Neural crest cell (in vitro differentiated cells): Measurements from ENCODE around the gene TRPM3. TPM values are rescaled to one million over a fixed set of nuclear protein-coding genes. Genes with fewer than 3 reads are reported as not detected.
"Not testable (repeated sequence)": the region's sequence is repeated elsewhere in the genome, so short reads cannot be mapped to it uniquely, and the experiment has no call there.

Experiments
- DNase-seq: peaks from one replicate; pipeline ENCODE4 v3.0.0; 2021; ENCODE audit warnings: low read depth, mixed read lengths, low spot score
- H3K27ac Mint-ChIP-seq: one replicate; pipeline ENCODE4 v1.8.0; 2021; ENCODE audit warnings: mild to moderate bottlenecking, mixed read lengths; ENCODE audit not compliant: unreplicated experiment
- H3K27me3 Mint-ChIP-seq: 2 replicates; pipeline ENCODE4 v1.8.0; 2021; ENCODE audit warnings: low read depth, mild to moderate bottlenecking, mixed read lengths
- H3K36me3 Mint-ChIP-seq: 2 replicates; pipeline ENCODE4 v1.8.0; 2021; ENCODE audit warnings: low read depth, mild to moderate bottlenecking, mixed read lengths
- H3K4me1 Mint-ChIP-seq: 2 replicates; pipeline ENCODE4 v1.8.0; 2021; ENCODE audit warnings: mixed read lengths
- H3K4me3 Mint-ChIP-seq: one replicate; pipeline ENCODE4 v1.8.0; 2021; ENCODE audit warnings: mild to moderate bottlenecking, mixed read lengths
- H3K9me3 Mint-ChIP-seq: 2 replicates; pipeline ENCODE4 v1.8.0; 2021; ENCODE audit warnings: mixed read lengths
- total RNA-seq: library from RNA; stranded (reverse); gene quantifications from 2 replicates; pipeline ENCODE4 v1.2.1, GENCODE V29; 2021
- TF ChIP-seq, protein P1 (sequence below): fragments of 200-600 bp; sonication (generic); conservative IDR thresholded peaks from 2 replicates; pipeline ENCODE4 v1.5.0; 2021; ENCODE audit warnings: antibody characterized with exemption, mild to moderate bottlenecking

Gene TRPM3
- total RNA-seq, 1 donor from 2014 or later, result 1.4 TPM

DNA sequence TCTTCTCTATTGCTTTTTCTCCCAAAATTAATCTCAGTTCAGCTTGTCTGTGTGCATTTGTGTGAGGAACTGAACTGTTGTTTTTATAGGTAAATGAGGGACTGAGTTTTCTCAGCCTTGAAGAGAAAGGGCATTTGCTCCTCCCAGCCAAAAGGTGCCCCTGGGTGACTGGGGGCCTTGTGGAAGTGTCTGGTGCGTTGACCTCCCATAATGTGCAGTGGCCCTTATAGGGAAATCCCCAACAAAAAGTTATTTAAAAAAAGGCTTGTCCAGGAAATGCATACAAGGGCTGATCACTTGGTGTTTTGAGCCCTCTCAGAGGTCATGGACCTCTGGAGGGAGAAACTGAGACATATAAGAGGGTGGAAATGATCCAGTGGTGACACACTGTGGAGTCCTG lies 467.3 kb downstream of the TRPM3 start:
- no peaks in the 10 kb centered on the region for H3K27me3 Mint-ChIP-seq
- H3K27ac Mint-ChIP-seq, result peak overlapping the region; percentile 35
- peaks cover 10% of the 10 kb centered on the region for H3K36me3 Mint-ChIP-seq
- DNase-seq, result no peak
- no peak overlapping the region for H3K4me3 Mint-ChIP-seq
- TF ChIP-seq, protein P1, sequence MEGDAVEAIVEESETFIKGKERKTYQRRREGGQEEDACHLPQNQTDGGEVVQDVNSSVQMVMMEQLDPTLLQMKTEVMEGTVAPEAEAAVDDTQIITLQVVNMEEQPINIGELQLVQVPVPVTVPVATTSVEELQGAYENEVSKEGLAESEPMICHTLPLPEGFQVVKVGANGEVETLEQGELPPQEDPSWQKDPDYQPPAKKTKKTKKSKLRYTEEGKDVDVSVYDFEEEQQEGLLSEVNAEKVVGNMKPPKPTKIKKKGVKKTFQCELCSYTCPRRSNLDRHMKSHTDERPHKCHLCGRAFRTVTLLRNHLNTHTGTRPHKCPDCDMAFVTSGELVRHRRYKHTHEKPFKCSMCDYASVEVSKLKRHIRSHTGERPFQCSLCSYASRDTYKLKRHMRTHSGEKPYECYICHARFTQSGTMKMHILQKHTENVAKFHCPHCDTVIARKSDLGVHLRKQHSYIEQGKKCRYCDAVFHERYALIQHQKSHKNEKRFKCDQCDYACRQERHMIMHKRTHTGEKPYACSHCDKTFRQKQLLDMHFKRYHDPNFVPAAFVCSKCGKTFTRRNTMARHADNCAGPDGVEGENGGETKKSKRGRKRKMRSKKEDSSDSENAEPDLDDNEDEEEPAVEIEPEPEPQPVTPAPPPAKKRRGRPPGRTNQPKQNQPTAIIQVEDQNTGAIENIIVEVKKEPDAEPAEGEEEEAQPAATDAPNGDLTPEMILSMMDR, result no peak
- peaks cover 8% of the 10 kb centered on the region for H3K4me1 Mint-ChIP-seq
- H3K9me3 Mint-ChIP-seq, result peaks cover 8% of the 10 kb centered on the region

DNA sequence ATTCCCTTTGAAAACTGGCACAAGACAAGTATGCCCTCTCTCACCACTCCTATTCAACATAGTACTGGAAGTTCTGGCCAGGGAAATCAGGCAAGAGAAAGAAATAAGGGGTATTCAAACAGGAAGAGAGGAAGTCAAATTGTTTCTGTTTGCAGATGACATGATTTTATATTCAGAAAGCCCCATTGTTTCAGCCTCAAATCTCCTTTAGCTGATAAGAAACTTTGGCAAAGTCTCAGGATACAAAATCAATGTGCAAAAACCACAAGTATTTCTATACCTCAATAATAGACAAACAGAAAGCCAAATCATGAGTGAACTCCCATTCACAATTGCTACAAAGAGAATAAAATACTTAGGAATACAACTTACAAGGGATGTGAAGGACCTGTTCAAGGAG lies 476.8 kb downstream of the TRPM3 start:
- H3K27me3 Mint-ChIP-seq, DNase-seq, H3K4me3 Mint-ChIP-seq, H3K27ac Mint-ChIP-seq, H3K36me3 Mint-ChIP-seq, H3K9me3 Mint-ChIP-seq, H3K4me1 Mint-ChIP-seq: not testable (repeated sequence)

DNA sequence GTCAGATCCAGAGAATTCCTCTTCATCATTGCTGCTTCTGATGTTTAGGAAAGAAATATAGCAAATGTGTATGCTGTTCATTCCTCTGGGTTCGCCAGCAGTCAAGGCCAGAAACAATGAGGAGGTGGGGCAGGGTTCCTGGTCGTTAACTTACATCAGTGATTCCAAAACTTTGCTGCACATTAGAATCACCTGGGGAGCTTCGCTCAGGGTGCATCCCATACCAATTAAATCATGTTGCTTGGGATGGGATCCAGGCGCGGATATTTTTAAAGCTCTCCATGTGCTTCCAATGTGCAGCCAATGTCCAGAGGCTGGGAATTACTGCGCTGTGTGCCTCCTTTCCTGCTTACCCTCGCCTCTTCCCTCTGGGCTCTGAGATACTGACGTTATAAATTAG lies 479.1 kb downstream of the TRPM3 start:
- H3K27ac Mint-ChIP-seq, result no peak overlapping the region

DNA sequence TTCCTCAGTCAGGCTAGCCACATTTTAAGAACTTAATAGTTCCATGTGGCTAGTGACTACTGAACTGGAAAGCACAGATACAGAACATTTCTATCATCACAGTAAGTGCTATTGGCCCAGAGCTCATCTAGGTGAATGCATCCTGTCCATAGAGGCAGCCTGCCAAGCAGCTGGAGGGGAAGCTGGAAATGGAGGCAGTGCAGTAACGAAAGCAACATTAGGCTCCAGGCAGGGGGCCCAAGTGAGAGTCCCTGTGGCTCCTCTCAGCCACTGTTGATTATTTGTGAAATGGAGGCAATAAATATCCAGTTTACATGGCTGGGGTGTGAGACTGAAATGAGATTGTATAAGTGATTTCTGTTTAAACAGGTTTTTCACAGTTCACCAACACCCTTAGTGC lies 479.8 kb downstream of the TRPM3 start:
- TF ChIP-seq, protein P1, result no peak
- H3K36me3 Mint-ChIP-seq, result no peaks in the 10 kb centered on the region
- no peaks in the 10 kb centered on the region for H3K27me3 Mint-ChIP-seq
- no peak for DNase-seq
- no peaks in the 10 kb centered on the region for H3K9me3 Mint-ChIP-seq
- H3K4me3 Mint-ChIP-seq, result no peak overlapping the region
- no peak overlapping the region for H3K27ac Mint-ChIP-seq
- peaks cover 4% of the 10 kb centered on the region for H3K4me1 Mint-ChIP-seq

More for the DNA sequence above, 479.1 kb downstream of the TRPM3 start:
- DNase-seq, result no peak
- H3K9me3 Mint-ChIP-seq, result no peaks in the 10 kb centered on the region
- no peaks in the 10 kb centered on the region for H3K27me3 Mint-ChIP-seq
- H3K36me3 Mint-ChIP-seq, result peaks cover under 1% of the 10 kb centered on the region
- TF ChIP-seq, protein P1, result no peak
- no peak overlapping the region for H3K4me3 Mint-ChIP-seq
- H3K4me1 Mint-ChIP-seq, result peaks cover 4% of the 10 kb centered on the region

DNA sequence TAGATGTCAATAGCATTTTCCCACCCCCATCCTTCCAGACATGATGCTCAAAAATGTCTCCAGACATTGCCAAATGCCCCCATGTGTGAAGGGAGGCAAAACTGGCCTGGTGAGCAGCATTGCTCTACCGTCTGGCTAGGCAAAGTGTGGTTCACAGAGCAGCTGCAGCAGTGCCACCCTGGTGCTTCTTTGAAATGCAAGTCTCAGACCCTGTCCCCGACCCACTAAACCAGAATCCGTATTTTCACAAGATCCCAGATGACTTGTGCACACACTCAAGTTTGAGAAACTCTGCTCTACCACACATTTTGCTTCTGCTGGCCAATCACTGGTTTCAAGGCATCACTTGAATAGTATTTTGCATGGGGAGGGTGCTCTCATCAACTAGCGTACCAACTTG lies 480.4 kb downstream of the TRPM3 start:
- Mint-ChIP-seq H3K4me3 (no peak overlapping the region), H3K9me3 (no peaks in the 10 kb centered on the region), H3K4me1 (peaks cover 8% of the 10 kb centered on the region), H3K27ac (no peak overlapping the region), H3K27me3 (no peaks in the 10 kb centered on the region), H3K36me3 (no peaks in the 10 kb centered on the region)
- DNase-seq, result no peak
- TF ChIP-seq, protein P1, result no peak

DNA sequence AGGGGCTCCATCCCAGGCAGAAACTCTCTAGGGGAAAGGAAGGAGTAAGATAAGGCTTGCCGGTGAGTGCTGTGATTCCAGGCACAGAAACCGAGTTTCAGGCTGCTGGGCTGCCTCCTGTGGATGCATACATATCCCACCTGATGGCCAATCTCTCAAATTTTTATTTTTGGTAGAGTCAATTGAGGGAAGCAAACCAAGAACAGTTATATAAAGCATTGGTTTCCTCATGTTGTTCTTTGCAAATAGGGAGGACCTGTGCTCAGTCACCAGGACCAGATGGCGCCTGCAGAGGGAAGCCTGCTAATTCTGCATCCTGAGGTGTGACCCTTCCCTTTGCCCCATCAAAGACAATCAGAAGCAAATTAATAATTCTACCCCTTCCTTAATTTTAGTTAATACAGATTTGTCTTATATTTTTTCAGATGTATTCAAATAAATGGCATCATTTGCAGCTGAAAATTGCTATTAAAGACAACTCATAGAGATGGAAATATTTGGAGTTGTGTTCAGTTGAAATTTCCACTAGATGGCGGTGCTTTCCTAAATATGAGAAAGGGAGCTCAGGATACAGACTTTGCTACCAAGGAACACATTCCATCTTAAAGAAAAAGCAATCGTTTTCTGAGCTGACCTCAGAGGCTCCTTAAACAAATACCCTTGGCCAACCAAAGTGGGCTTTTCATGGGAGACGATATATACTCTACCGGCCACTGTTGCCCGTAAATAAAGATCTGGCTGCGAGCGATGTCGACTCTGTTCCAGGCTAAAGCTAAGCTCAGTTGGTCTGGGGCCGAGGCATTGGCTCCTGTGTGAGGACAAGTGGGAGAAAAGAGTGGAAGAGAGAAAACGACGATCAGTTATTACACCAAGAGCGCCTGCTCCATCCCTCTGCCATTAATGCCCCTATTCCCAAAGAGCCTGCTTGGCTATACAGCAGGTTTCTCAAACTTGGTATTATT lies 481.3 kb downstream of the TRPM3 start:
- peaks cover 13% of the 10 kb centered on the region for H3K4me1 Mint-ChIP-seq
- H3K36me3 Mint-ChIP-seq, result no peaks in the 10 kb centered on the region
- TF ChIP-seq, protein P1, result peak; percentile 86
- no peak overlapping the region for H3K4me3 Mint-ChIP-seq
- no peak overlapping the region for H3K27ac Mint-ChIP-seq
- H3K9me3 Mint-ChIP-seq, result no peaks in the 10 kb centered on the region
- peak; percentile 19 for DNase-seq
- no peaks in the 10 kb centered on the region for H3K27me3 Mint-ChIP-seq
